HG03039 (cell line): ENCODE measurements around the gene FAM131A.

Source experiments
- ATAC-seq: cut with Tn5 transposase; IDR thresholded peaks from one replicate; pipeline ENCODE4 v1.9.1; 2021; ENCODE audit warnings: mild to moderate bottlenecking, moderate library complexity; ENCODE audit not compliant: unreplicated experiment

The FAM131A gene

DNA sequence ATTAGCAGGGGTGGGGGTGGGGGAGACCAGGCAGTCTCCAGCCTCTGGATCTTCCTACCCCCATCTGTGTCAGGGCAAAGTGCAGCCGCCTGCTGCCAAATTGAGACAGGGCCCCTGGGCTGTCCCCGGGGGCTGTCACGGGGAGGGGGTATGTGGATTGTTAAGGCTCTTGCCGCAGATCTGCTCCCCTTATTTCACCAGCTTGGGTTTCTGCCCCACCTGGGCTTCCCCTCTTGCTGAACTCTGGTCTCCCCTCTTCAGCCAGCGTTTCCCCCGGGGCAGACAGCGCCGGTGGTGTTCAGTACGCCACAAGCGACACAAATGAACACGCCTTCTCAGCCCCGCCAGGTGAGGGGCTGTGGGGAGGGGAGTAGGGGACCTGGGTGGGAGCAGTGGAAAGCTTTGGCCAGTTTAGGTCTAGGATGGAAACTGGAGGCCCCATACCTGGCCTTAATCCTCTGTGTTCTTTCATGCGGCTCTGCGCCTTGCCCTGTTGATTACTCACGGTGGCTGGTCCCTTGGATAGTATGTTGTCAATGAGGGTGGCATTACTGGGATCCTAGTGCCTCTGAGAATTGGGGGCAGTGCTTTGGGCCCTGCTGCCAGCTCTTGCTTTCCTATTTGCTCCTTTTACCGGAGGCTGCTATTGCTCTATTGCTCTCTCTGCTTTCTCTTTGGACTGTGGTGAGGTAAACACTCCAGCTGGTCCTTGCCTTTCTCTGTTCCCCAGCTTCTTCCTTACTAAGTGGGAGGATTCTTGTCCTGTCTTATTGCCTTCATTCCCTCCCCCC lies 21.3 kb upstream of the FAM131A start:
- no peak for ATAC-seq

DNA sequence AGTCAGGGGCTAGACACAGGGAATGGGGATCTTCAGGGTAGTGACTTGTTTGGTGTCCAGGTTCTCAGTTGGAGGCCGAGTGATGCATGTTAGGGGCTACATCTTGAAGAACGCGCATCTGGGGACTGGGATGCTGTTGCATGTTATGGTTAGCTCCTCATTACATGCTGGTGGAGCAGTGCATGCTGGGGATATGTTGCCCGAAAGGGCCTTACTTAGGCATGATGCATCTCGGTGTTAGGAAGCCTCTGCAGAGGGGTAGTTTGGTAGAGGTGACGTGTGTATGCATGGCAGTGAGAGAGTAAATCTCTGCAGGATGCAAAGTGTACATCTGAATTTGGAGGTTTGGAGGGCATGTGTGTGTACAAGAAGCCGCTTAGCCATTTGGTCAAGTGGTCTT lies 20.6 kb upstream of the FAM131A start:
- ATAC-seq: no peak

DNA sequence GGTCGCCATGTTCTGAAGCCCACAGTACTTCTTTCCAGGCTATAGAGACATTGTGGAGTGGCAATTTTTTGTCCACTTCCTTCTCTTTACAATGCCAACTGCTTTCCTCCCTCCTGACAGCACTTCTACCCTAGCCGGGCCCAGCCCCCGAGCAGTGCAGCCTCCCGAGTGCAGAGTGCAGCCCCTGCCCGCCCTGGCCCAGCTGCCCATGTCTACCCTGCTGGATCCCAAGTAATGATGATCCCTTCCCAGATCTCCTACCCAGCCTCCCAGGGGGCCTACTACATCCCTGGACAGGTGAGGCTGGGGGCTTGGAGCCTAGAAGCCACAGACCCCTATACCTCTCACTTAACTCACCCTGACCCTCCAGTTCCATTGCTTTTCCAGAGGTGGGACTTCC lies 20.2 kb upstream of the FAM131A start:
- no peak for ATAC-seq

DNA sequence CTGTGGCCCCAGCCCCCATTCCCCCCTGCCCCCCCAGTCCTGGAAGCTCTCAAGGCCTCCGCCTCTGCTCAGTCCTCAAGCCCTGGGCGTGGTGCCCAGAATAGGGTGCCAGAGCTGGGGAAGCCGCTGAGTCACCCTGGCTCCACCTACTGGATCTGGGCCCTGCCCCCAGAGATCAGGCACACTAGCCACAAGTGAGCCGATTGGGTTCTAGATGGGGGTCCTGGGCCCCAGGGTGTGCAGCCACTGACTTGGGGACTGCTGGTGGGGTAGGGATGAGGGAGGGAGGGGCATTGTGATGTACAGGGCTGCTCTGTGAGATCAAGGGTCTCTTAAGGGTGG lies 17.3 kb upstream of the FAM131A start:
- ATAC-seq: no peak

- no peak for ATAC-seq
These were observed 15.7 kb upstream of the FAM131A start for GRCh38 chr3:184321666-184322065.

DNA sequence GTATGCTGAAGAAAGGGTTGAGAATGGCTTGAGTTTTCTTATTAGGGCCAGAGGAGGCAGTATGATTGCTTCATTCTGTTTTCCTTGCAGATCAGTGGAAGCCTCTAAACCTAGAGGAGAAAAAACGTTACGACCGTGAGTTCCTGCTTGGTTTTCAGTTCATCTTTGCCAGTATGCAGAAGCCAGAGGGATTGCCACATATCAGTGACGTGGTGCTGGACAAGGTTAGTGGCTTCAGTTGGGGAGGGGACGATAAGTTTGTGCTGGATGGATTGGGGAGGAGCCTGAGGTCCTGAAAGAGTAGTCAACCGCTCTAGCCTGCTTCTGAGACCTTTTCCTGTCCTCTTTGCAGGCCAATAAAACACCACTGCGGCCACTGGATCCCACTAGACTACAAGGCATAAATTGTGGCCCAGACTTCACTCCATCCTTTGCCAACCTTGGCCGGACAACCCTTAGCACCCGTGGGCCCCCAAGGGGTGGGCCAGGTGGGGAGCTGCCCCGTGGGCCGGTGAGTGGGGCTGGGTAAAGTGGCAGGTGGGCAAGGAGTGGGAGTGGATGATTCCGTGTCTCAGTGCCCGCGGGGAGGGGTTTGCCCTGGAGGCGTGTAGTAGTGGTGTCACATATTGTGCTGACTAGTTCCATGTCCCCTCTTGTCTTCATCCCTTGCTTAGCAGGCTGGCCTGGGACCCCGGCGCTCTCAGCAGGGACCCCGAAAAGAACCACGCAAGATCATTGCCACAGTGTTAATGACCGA lies 14.5 kb upstream of the FAM131A start:
- no peak for ATAC-seq

DNA sequence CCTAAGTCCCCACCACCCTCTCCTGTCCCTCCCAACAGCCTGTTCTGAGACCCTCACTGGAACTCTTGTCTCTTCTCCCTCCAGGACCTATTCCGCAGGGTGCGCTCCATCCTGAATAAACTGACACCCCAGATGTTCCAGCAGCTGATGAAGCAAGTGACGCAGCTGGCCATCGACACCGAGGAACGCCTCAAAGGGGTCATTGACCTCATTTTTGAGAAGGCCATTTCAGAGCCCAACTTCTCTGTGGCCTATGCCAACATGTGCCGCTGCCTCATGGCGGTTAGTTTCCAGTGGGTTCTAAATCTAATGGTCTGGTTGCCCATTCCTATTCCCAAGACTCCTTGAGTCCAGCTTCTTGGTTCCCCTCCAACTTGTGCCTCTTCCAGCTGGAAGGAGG lies 13.7 kb upstream of the FAM131A start:
- ATAC-seq: no peak

DNA sequence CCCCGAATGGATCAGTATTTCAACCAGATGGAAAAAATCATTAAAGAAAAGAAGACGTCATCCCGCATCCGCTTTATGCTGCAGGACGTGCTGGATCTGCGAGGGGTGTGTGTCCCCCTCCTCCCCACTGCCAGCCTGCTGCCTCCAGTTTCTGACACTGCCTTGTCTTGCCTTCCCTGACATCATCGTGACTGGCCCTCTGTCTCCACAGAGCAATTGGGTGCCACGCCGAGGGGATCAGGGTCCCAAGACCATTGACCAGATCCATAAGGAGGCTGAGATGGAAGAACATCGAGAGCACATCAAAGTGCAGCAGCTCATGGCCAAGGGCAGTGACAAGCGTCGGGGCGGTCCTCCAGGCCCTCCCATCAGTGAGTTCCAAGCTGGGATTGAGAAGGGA lies 12.1 kb upstream of the FAM131A start:
- no peak for ATAC-seq

- no peak for ATAC-seq
These were observed 11.6 kb upstream of the FAM131A start for GRCh38 chr3:184325715-184326369.

DNA sequence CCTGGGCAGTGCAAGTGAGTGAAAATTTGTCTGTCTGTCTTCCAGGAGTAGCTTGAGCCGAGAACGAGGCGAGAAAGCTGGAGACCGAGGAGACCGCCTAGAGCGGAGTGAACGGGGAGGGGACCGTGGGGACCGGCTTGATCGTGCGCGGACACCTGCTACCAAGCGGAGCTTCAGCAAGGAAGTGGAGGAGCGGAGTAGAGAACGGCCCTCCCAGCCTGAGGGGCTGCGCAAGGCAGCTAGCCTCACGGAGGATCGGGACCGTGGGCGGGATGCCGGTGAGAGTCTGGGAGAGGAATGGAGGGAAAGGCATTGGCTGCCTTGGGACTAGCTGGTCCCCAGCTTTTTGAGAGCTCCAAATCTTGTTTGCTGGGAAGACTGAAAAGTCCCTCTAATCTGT lies 10.2 kb upstream of the FAM131A start:
- ATAC-seq: no peak

DNA sequence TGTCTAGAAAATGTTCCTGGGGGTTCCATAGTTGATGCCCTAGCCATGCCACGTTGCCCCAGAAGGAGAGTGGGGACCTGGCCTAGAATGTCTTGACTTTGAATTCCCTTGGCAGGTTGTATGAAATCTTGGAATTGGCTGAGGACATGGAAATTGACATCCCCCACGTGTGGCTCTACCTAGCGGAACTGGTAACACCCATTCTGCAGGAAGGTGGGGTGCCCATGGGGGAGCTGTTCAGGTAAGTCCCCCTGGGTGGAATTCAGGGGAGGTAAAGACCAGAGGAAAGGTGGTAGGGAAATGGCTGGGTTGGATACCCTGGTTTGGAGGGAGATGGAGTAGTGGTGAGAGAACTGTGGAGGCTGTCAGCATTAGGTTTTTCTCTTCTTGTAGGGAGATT lies 8.9 kb upstream of the FAM131A start:
- no peak for ATAC-seq

DNA sequence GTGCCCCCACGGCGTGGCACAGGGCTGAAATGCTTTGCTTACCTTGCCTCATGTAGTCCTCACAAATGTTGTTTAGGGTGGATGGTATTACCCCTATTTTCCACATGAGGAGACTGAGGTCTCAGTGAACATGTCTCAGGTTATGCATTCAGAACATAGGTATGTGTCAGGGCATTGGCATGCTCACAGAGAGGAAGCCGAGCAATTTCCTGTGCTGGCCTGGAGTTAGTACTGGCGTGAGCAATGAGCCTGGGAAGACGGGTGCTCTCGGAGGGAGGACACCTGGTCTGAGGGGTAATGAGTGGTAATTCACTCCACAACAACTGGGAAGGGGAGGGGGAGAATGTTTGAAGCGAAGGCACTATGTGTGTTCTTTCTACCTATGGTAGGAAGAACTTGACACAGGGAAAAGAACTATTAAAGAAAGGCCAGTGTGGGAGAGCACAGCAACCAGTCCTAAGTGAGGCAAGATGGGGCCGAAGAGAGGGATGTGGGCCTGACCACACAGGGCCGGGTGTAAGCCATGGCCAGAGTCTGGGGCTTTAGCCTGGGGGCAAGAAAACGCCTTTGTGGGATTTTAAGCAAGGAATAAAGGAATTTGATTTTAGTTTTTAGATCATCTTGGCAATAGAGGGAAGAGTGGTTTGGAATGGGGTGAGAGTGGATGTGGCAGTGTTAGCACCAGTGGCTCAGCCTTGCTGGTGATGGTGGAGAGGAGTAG lies 4.9 kb upstream of the FAM131A start:
- no peak for ATAC-seq

DNA sequence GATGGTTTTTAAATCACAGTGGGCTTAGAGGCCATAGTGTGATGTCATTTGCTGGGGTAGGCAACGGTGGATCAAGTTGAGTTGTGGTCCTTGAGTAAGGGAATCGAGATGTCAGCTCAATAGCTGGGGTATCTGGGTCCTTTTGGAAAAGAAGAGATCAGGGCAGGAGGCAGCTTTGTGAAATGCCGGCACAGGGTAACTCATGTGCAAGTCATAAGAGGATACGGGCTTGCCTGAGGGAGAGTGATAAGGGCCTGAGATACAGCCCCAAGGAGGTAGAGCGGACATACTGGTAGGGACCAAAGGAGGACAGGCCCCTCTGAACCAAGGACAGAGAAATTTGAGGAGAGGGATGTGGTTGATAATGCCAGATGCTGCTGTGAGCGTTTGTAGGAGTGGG lies 4.2 kb upstream of the FAM131A start:
- no peak for ATAC-seq

GRCh38 chr3:184333700-184334099 lies 3.7 kb upstream of the FAM131A start:
- no peak for ATAC-seq

DNA sequence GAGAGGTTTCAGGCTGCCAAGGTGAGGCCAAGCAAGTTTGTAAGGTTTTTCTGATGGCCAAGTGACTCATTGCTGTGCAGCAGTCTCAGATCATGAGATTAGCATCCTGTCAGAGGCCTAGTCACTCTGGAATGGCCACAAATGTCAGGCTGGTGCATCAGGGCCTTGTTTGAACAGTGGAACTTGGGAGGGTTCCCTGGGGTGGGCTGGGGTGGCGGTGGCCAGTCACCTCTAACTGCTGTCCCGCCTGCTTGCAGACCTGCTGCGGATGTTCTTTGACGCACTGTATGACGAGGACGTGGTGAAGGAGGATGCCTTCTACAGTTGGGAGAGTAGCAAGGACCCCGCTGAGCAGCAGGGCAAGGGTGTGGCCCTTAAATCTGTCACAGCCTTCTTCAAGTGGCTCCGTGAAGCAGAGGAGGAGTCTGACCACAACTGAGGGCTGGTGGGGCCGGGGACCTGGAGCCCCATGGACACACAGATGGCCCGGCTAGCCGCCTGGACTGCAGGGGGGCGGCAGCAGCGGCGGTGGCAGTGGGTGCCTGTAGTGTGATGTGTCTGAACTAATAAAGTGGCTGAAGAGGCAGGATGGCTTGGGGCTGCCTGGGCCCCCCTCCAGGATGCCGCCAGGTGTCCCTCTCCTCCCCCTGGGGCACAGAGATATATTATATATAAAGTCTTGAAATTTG lies 2.8 kb upstream of the FAM131A start:
- ATAC-seq: no peak

- ATAC-seq: no peak
These were observed 2.1 kb upstream of the FAM131A start for GRCh38 chr3:184335291-184335660.

DNA sequence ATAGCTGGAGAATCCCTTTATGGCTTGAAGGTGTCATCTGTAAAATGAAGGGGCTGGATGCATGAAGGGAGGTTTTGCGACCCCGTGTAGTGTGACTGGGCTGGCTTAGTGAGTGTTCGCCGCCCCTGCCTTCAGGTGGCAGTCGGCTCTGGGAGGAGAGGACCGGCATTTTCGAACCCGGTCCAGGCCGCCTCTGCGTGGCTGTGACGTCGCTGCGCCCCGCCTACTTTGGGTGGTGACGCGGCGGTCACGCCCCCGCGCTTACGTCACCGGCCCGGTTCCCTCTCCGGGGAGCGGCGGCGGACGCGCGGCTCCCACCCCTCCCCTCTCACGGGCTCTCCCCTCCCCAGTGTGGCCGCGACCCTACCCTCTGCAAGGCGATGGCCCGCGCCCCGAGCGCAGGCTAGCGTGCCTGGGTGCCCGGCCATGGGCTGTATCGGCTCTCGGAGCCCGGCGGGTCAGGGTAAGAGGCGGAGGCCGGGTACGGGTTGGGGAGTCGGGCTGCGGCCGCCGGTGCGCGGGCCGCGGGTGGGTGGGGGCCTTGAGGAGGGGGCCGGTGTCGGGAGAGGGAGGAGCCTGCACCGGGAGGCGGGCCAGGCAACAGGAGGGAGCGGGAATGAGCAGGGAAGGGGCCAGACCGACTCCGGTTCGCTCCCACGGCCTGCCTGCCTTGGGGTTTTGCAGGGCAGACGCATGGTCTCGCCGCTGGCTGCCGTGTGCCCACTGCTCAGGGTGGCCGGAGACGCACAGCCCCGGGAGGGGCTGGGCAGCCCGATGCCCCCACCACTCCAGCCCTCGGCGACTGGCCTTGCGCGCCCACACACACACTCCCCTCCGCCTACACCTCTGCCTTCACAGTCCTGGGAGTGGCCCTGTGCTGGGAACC lies 1.5 kb upstream of the FAM131A start:
- peak; percentile 64 for ATAC-seq

GRCh38 chr3:184336547-184337398 lies 627 bp upstream of the FAM131A start:
- ATAC-seq: no peak

GRCh38 chr3:184337981-184338380 lies 581 bp downstream of the FAM131A start:
- no peak for ATAC-seq
